Fibroblast of skin of abdomen (primary cell): ENCODE results near the gene MRPL10.
A peak's percentile ranks its signal among the peaks of the same experiment; 100 is the strongest.

Experiments used
- DNase-seq: peaks from one replicate; pipeline ENCODE4 v3.0.0-alpha.2; 2013

MRPL10 gene

GRCh38 chr17:47839071-47839470, 7.7 kb upstream of the MRPL10 start:
- DNase-seq: no peak

GRCh38 chr17:47838636-47839035, 7.3 kb upstream of the MRPL10 start:
- DNase-seq: no peak

GRCh38 chr17:47837401-47838039, 6.2 kb upstream of the MRPL10 start:
- no peak for DNase-seq

GRCh38 chr17:47836601-47837000, 5.3 kb upstream of the MRPL10 start:
- DNase-seq: no peak

- DNase-seq: no peak
Measured at GRCh38 chr17:47834756-47835155, 3.4 kb upstream of the MRPL10 start.

- no peak for DNase-seq
Measured at GRCh38 chr17:47831934-47832327, 590 bp upstream of the MRPL10 start.

- DNase-seq: no peak
Measured at GRCh38 chr17:47830396-47831002, 842 bp downstream of the MRPL10 start.

GRCh38 chr17:47829870-47830269, 1.5 kb downstream of the MRPL10 start:
- no peak for DNase-seq

- DNase-seq: no peak
Measured at GRCh38 chr17:47823519-47823918, 7.8 kb downstream of the MRPL10 start.

- no peak for DNase-seq
Measured at GRCh38 chr17:47822785-47823184, 8.6 kb downstream of the MRPL10 start.

GRCh38 chr17:47821424-47822391, 9.6 kb downstream of the MRPL10 start, which contains the start of gene OSBPL7:
Gene OSBPL7 (minus strand): TSS chr17:47821794. CDS start chr17:47820278, 1,516 bp downstream.
- DNase-seq: peak; percentile 87

GRCh38 chr17:47821031-47821423, 10.3 kb downstream of the MRPL10 start:
- no peak for DNase-seq

GRCh38 chr17:47820033-47820789, 11.1 kb downstream of the MRPL10 start:
- DNase-seq: no peak

- DNase-seq: no peak
Measured at GRCh38 chr17:47819475-47819874, 11.9 kb downstream of the MRPL10 start.

GRCh38 chr17:47818002-47818695, 13.2 kb downstream of the MRPL10 start:
- DNase-seq: no peak

GRCh38 chr17:47816947-47817346, 14.4 kb downstream of the MRPL10 start:
- no peak for DNase-seq

- no peak for DNase-seq
Measured at GRCh38 chr17:47816111-47816735, 15.1 kb downstream of the MRPL10 start.

- no peak for DNase-seq
Measured at GRCh38 chr17:47815106-47815918, 16.0 kb downstream of the MRPL10 start.

- DNase-seq: no peak
Measured at GRCh38 chr17:47813512-47814031, 17.8 kb downstream of the MRPL10 start.

- no peak for DNase-seq
Measured at GRCh38 chr17:47813077-47813476, 18.3 kb downstream of the MRPL10 start.
